Endodermal cell (in vitro differentiated cells): ENCODE results near the gene RAD9A. TPM values are rescaled to one million over a fixed set of nuclear protein-coding genes. Genes with fewer than 3 reads are reported as not detected.

Experiments used
- DNase-seq: peaks from one replicate; pipeline ENCODE4 v3.0.0-alpha.2; 2017
- H3K27ac ChIP-seq: 2 replicates; pipeline ENCODE4 v1.5.1; 2013; ENCODE audit warnings: mild to moderate bottlenecking, low read depth, low read length, moderate library complexity
- H3K27me3 ChIP-seq: 2 replicates; pipeline ENCODE4 v1.6.1; 2013; ENCODE audit warnings: mild to moderate bottlenecking, low read length, moderate library complexity; ENCODE audit not compliant: insufficient read depth, control insufficient read depth, poor library complexity, severe bottlenecking
- H3K36me3 ChIP-seq: 2 replicates; pipeline ENCODE4 v1.7.0; 2013; ENCODE audit warnings: mild to moderate bottlenecking, low read length, moderate library complexity; ENCODE audit not compliant: control insufficient read depth, insufficient read depth
- H3K4me1 ChIP-seq: one replicate; pipeline ENCODE4 v1.7.0; 2013; ENCODE audit warnings: low read length; ENCODE audit not compliant: control insufficient read depth, insufficient read depth
- H3K4me3 ChIP-seq: 2 replicates; pipeline ENCODE4 v1.5.1; 2013; ENCODE audit warnings: mild to moderate bottlenecking, low read length, moderate library complexity
- H3K9ac ChIP-seq: 2 replicates; pipeline ENCODE4 v1.6.1; 2013; ENCODE audit warnings: mild to moderate bottlenecking, low read length, moderate library complexity; ENCODE audit not compliant: poor library complexity, severe bottlenecking; ENCODE audit errors: extremely low read depth
- H3K9me3 ChIP-seq: 2 replicates; pipeline ENCODE4 v1.6.1; 2013; ENCODE audit warnings: mild to moderate bottlenecking, low read length, moderate library complexity; ENCODE audit not compliant: control insufficient read depth
- H3K27ac Mint-ChIP-seq: 2 replicates; pipeline ENCODE4 v1.8.0; 2020; ENCODE audit warnings: mixed read lengths
- H3K27me3 Mint-ChIP-seq: 2 replicates; pipeline ENCODE4 v1.8.0; 2021; ENCODE audit warnings: mild to moderate bottlenecking, mixed read lengths; ENCODE audit not compliant: insufficient read depth
- H3K36me3 Mint-ChIP-seq: 2 replicates; pipeline ENCODE4 v1.8.0; 2020; ENCODE audit warnings: low read depth, mixed read lengths
- H3K4me1 Mint-ChIP-seq: 2 replicates; pipeline ENCODE4 v1.8.0; 2020; ENCODE audit warnings: mixed read lengths
- H3K4me3 Mint-ChIP-seq: 2 replicates; pipeline ENCODE4 v1.8.0; 2020; ENCODE audit warnings: mild to moderate bottlenecking, moderate library complexity, mixed read lengths
- H3K9me3 Mint-ChIP-seq: 2 replicates; pipeline ENCODE4 v1.8.0; 2020; ENCODE audit warnings: mild to moderate bottlenecking, mixed read lengths
- WGBS, 2 experiments: methylation state at CpG; one replicate each; pipeline versions ENCODE4 v1.1.5 to v1.1.7; 2013; ENCODE audit warnings: missing lambda C conversion rate in 2 of 2, mixed read lengths in 1 of 2; ENCODE audit not compliant: insufficient coverage in 1 of 2, insufficient read length in 1 of 2; 5-methylcytosine and 5-hydroxymethylcytosine counted together
- total RNA-seq, 2 donors: library from RNA; stranded (reverse); fragmentation: NEBNext Ultra II Directional in 1 of 2; extraction: Animal tissue kit (Norgen Biotek cat#: 25700) in 1 of 2; gene quantifications; 2 replicates in 1 of 2; 3 replicates in 1 of 2; pipeline ENCODE4 v1.2.1, GENCODE V29; 2021
- TF ChIP-seq, protein P1 (sequence below): fragments of 200-600 bp; sonication (generic); conservative IDR thresholded peaks from 2 replicates; pipeline ENCODE4 v1.5.0; 2021; ENCODE audit warnings: antibody characterized with exemption, mild to moderate bottlenecking

The RAD9A gene
- total RNA-seq, 2 donors from 2014 or later, result 28.3 to 41.4 TPM

- Histone ChIP-seq H3K27ac (no peak overlapping the region), H3K9ac (no peak overlapping the region), H3K36me3 (peaks cover 40% of the 10 kb centered on the region), H3K4me1 (peaks cover 10% of the 10 kb centered on the region), H3K27me3 (no peaks in the 10 kb centered on the region), H3K4me3 (no peak overlapping the region), H3K9me3 (no peaks in the 10 kb centered on the region)
- Mint-ChIP-seq H3K36me3 (peaks cover 43% of the 10 kb centered on the region), H3K4me3 (no peak overlapping the region), H3K27me3 (no peaks in the 10 kb centered on the region), H3K9me3 (no peaks in the 10 kb centered on the region), H3K4me1 (peaks cover 14% of the 10 kb centered on the region), H3K27ac (no peak overlapping the region)
- WGBS, 2 experiments, result 93 to 96% methylated on average over 5 to 6 of the region's 6 CpGs
- DNase-seq, result no peak
- TF ChIP-seq, protein P1, sequence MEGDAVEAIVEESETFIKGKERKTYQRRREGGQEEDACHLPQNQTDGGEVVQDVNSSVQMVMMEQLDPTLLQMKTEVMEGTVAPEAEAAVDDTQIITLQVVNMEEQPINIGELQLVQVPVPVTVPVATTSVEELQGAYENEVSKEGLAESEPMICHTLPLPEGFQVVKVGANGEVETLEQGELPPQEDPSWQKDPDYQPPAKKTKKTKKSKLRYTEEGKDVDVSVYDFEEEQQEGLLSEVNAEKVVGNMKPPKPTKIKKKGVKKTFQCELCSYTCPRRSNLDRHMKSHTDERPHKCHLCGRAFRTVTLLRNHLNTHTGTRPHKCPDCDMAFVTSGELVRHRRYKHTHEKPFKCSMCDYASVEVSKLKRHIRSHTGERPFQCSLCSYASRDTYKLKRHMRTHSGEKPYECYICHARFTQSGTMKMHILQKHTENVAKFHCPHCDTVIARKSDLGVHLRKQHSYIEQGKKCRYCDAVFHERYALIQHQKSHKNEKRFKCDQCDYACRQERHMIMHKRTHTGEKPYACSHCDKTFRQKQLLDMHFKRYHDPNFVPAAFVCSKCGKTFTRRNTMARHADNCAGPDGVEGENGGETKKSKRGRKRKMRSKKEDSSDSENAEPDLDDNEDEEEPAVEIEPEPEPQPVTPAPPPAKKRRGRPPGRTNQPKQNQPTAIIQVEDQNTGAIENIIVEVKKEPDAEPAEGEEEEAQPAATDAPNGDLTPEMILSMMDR, result no peak
These were observed 5.8 kb downstream of the RAD9A start for GRCh38 chr11:67397536-67397935.

GRCh38 chr11:67397986-67398660 lies 6.3 kb downstream of the RAD9A start:
- Mint-ChIP-seq H3K36me3 (peaks cover 41% of the 10 kb centered on the region), H3K9me3 (no peaks in the 10 kb centered on the region), H3K27ac (no peak overlapping the region), H3K4me1 (peaks cover 12% of the 10 kb centered on the region), H3K4me3 (no peak overlapping the region), H3K27me3 (no peaks in the 10 kb centered on the region)
- no peaks in the 10 kb centered on the region for H3K9me3 ChIP-seq
- H3K27ac ChIP-seq, result no peak overlapping the region
- WGBS, 2 experiments, result 94 to 96% methylated on average over 19 to 24 of the region's 24 CpGs
- no peak overlapping the region for H3K4me3 ChIP-seq
- peaks cover 10% of the 10 kb centered on the region for H3K4me1 ChIP-seq
- H3K9ac ChIP-seq, result no peak overlapping the region
- H3K36me3 ChIP-seq, result peaks cover 40% of the 10 kb centered on the region
- no peaks in the 10 kb centered on the region for H3K27me3 ChIP-seq
- TF ChIP-seq, protein P1, result no peak
- DNase-seq, result no peak

DNA sequence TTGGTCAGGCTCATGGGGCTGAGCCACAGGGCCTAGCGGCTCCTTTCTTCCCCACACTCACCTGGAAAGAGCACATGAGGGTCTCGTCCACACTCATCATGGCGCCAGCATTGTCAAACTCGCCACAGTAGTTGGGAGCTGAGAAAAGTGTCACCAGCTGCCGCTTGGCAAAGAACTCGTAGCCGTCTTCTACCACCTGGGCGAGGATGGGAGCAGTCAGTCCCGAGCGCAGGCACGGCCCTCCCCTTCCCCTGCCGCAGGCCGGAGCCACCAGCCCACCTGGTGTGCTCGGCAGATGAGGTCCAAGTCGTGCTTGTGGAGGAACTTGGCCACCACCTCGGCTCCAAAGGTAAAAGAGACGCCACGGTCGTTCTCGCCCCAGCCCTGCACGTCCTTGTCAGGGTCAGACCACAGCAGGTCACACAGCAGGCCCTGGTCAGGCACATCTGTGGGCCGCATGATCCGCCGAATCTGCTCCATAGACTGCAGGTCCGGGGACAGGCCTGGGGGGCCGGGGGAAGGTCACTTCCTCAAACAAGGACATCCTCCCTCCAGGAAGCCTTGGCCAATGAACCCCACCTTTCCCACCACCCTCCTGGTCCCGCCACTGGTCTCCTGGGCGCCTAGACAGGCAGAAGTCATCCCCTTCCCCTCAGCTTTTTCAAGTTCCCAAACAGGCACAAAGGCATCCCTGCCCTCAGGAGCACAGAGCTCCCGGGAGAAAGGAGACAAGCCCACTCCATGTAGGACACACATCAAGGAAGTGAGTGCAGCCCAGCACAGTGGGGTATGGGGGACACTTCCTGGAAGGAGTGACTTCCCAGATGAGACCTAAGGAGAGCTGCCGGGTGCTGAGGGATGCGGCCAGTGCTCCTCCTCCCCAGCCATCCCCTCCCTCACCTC lies 7.1 kb downstream of the RAD9A start:
- WGBS, 2 experiments, result 92 to 94% methylated on average over 25 to 31 of the region's 31 CpGs
- no peak for DNase-seq
- peaks cover 38% of the 10 kb centered on the region for H3K36me3 Mint-ChIP-seq
- peaks cover 38% of the 10 kb centered on the region for H3K36me3 ChIP-seq
- H3K4me3 Mint-ChIP-seq, result no peak overlapping the region
- H3K9me3 Mint-ChIP-seq, result no peaks in the 10 kb centered on the region
- no peak overlapping the region for H3K4me3 ChIP-seq
- H3K27me3 ChIP-seq, result no peaks in the 10 kb centered on the region
- no peak overlapping the region for H3K27ac ChIP-seq
- H3K27me3 Mint-ChIP-seq, result no peaks in the 10 kb centered on the region
- TF ChIP-seq, protein P1, result no peak
- no peak overlapping the region for H3K9ac ChIP-seq
- no peak overlapping the region for H3K27ac Mint-ChIP-seq
- H3K9me3 ChIP-seq, result no peaks in the 10 kb centered on the region
- H3K4me1 ChIP-seq, result peaks cover 10% of the 10 kb centered on the region
- H3K4me1 Mint-ChIP-seq, result peaks cover 12% of the 10 kb centered on the region
